Tongue (tissue), 3 donors: ENCODE results near the gene SPDYE18. TPM values are rescaled to one million over a fixed set of nuclear protein-coding genes. Genes with fewer than 3 reads are reported as not detected.
"Not testable (repeated sequence)": the region's sequence is repeated elsewhere in the genome, so short reads cannot be mapped to it uniquely, and the experiment has no call there.

ENCODE experiments used
- DNase-seq: peaks from one replicate; pipeline ENCODE4 v3.0.0-alpha.2; 2015
- small RNA-seq: library from RNA; depleted of rRNA; stranded (forward); fragments of <200 nt; gene quantifications from one replicate; pipeline ENCODE3, GENCODE V24; 2014; ENCODE audit warnings: low replicate concordance
- total RNA-seq: library from RNA; depleted of rRNA; stranded (reverse); fragments of >200 nt; gene quantifications from one replicate; pipeline ENCODE4 v1.2.3, GENCODE V29; 2014

SPDYE18 gene
- total RNA-seq, 1 donor from 2014 or later = not detected

DNA sequence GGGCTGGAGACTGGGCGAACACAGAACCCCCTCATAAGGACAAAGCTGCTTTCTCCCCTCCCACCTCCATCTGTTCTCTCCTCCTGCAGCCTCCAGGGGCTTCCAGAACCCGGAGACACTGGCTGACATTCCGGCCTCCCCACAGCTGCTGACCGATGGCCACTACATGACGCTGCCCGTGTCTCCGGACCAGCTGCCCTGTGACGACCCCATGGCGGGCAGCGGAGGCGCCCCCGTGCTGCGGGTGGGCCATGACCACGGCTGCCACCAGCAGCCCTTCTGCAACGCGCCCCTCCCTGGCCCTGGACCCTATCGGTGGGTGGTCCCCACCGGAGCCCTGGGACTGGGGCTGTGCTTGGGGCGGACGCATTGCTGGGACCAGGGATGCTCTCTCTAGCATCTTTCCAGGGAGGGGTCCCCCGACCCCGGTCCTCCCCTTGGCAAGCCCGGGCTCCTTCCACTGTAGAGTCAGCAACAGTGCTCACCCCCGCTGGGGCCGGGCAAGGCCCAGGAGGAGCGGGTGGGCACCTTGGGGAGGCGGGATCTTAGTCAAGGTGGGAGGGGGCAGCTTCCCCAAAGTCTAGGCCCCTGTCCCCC, 56.8 kb downstream of the SPDYE18 start:
- DNase-seq = not testable (repeated sequence)

DNA sequence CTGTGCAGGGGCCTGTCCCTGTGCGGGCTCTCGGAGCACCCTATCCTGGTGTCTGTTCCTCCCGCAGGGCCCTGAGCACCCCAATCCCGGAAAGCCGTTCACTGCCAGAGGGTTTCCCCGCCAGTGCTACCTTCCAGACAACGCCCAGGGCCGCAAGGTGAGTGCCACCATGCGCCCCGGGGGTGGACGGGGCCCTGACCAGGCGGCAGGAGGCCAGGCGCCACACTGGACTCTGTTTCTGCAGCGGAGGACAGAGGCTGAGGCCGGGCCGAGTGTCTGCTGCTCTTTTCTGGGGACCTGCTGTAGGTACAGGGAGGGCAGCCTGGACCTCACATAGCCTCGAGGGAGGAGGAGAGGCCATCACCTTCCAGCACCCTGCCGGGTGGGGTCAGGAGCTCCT, 58.2 kb downstream of the SPDYE18 start:
- not testable (repeated sequence) for DNase-seq

DNA sequence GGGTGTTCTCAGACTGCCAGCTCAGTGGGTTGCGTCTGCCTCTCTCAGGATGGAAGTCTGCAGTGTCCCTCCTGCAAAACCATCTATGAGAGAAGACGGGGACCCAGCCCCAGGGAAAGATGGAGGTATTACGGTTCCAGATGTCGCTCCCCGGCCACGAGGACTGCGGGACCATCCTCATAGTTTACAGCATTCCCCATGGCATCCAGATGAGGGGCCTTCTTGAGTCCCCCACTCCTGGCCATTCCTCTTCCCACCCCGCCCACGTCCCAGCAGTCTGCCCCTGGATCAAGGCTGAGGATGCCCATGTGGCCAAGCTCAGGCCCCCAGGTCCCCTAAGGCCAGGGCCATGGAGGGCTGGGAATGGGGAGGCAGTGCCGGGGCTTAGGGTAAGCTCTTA, 59.1 kb downstream of the SPDYE18 start:
- DNase-seq = not testable (repeated sequence)

DNA sequence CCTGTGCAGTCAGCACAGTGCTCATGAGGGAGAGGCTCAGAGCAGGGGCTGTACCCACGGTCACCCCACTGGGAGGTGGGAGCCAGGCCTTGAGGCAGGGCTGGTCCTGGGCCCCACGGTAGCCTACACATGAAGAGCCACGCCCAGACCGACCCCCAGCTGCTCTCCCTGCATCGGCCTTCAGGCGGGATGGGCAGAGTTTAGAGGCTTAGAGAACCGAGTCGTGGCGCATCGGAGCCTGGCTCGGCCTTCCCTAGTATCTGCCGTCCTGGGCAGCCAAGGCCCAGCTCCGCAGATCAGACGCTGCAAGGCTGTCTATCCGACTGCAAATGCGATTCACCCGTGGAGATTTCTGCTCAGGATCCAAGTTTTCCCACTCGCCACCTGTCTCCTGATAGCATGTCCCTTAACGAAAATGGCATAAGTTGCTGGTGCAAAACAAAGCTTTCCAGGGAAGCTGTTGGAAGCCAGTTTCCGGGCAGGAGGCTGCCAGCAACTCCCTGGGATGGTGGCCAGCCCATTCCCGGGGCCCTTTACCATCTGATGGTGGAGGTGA, 59.6 kb downstream of the SPDYE18 start:
- DNase-seq = not testable (repeated sequence)

DNA sequence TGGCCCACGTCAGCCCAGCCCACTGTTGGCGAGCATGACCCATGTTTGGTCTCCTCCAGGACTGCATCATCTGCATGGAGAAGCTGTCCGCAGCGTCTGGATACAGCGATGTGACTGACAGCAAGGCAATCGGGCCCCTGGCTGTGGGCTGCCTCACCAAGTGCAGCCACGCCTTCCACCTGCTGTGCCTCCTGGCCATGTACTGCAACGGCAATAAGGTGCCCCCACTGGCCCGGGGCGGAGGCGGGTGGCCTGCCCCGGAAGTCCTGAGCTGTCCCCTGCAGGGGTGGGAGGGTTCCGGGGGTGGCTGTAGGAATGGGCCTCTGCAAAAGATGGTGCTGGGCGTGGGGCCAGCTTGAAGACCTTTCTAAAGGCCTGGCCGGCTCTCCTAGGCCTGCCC, 60.3 kb downstream of the SPDYE18 start:
- DNase-seq = not testable (repeated sequence)

Small RNA genes within 50 kb of the gene (small RNA-seq; reads per million reads assigned to genes)
- not detected for gene RF00019

Other genes starting within 250 kb of the SPDYE18 start
- gene SPDYE17, start 30.2 kb downstream of the SPDYE18 start, total RNA-seq = not detected
- gene CCDC146, start 60.1 kb upstream of the SPDYE18 start, total RNA-seq = 16.9 TPM
- 110 TPM for gene FGL2, start 137.3 kb upstream of the SPDYE18 start, total RNA-seq